NB4 (cell line): ENCODE data around the gene APPL2.

ENCODE experiments used
- POLR2A ChIP-seq: IDR thresholded peaks from 2 replicates; pipeline ENCODE4 v1.6.1; 2011; ENCODE audit warnings: mild to moderate bottlenecking; ENCODE audit not compliant: insufficient read length; ENCODE audit errors: extremely low read depth
- TF ChIP-seq, protein P1 (sequence below): IDR thresholded peaks from one replicate; pipeline ENCODE4 v1.5.1; 2012; ENCODE audit warnings: low read depth, low read length

- TF ChIP-seq POLR2A = no peak
- TF ChIP-seq, protein P1, sequence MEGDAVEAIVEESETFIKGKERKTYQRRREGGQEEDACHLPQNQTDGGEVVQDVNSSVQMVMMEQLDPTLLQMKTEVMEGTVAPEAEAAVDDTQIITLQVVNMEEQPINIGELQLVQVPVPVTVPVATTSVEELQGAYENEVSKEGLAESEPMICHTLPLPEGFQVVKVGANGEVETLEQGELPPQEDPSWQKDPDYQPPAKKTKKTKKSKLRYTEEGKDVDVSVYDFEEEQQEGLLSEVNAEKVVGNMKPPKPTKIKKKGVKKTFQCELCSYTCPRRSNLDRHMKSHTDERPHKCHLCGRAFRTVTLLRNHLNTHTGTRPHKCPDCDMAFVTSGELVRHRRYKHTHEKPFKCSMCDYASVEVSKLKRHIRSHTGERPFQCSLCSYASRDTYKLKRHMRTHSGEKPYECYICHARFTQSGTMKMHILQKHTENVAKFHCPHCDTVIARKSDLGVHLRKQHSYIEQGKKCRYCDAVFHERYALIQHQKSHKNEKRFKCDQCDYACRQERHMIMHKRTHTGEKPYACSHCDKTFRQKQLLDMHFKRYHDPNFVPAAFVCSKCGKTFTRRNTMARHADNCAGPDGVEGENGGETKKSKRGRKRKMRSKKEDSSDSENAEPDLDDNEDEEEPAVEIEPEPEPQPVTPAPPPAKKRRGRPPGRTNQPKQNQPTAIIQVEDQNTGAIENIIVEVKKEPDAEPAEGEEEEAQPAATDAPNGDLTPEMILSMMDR = no peak
Measured at GRCh38 chr12:105164068-105164467, 71.9 kb downstream of the APPL2 start.
